Left ventricle myocardium inferior (tissue), 1 donor: ENCODE measurements around the gene CYP2R1. TPM values are rescaled to one million over a fixed set of nuclear protein-coding genes. Genes with fewer than 3 reads are reported as not detected.

Experiments
- DNase-seq: peaks from one replicate; pipeline ENCODE4 v3.0.0-alpha.2; 2020
- H3K27ac ChIP-seq: fragments of 200-600 bp; replicated peaks from 2 replicates; pipeline ENCODE4 v1.8.0; 2021
- H3K27me3 ChIP-seq: fragments of 200-600 bp; 2 replicates; pipeline ENCODE4 v1.8.0; 2021; ENCODE audit warnings: low read depth
- H3K36me3 ChIP-seq: fragments of 200-600 bp; 2 replicates; pipeline ENCODE4 v1.8.0; 2021
- H3K4me1 ChIP-seq: fragments of 200-600 bp; 2 replicates; pipeline ENCODE4 v1.8.0; 2021
- H3K4me3 ChIP-seq: fragments of 200-600 bp; 2 replicates; pipeline ENCODE4 v1.8.0; 2021; ENCODE audit warnings: mild to moderate bottlenecking, moderate library complexity
- H3K9me3 ChIP-seq: fragments of 200-600 bp; replicated peaks from 2 replicates; pipeline ENCODE4 v1.8.0; 2021
- CTCF ChIP-seq: fragments of 200-600 bp; IDR thresholded peaks from 2 replicates; pipeline ENCODE4 v1.8.0; 2021; ENCODE audit warnings: antibody characterized with exemption, mild to moderate bottlenecking, borderline replicate concordance
- intact Hi-C: fragments of 100-400 bp; cut with micrococcal nuclease; formaldehyde crosslinking; loops from one replicate; pipeline ENCODE4 v1.11.0; 2022
- total RNA-seq: library from RNA; stranded (reverse); fragmentation: NEBNext Ultra II Directional; extraction: Animal tissue kit (Norgen Biotek cat#: 25700); gene quantifications from one replicate; pipeline ENCODE4 v1.2.1, GENCODE V29; 2021
- donor health status: DM: no; HTN: yes; CAD: no; lungs with severe emphysema.

CYP2R1 gene
- total RNA-seq, 1 donor from 2014 or later, result 7.7 TPM

- H3K36me3 ChIP-seq, result no peaks in the 10 kb centered on the region
- H3K4me1 ChIP-seq, result no peaks in the 10 kb centered on the region
- no peak for DNase-seq
- peaks cover 7% of the 10 kb centered on the region for H3K9me3 ChIP-seq
- TF ChIP-seq CTCF, result no peak
- intact Hi-C loops, result no loop called here
- no peak overlapping the region for H3K27ac ChIP-seq
- H3K27me3 ChIP-seq, result peaks cover 63% of the 10 kb centered on the region
- no peak overlapping the region for H3K4me3 ChIP-seq
These were observed 35.1 kb upstream of the CYP2R1 start for GRCh38 chr11:14927146-14927545.

GRCh38 chr11:14924318-14924717 is 32.3 kb upstream of the CYP2R1 start:
- Histone ChIP-seq H3K4me1 (no peaks in the 10 kb centered on the region), H3K9me3 (peaks cover 7% of the 10 kb centered on the region), H3K27ac (no peak overlapping the region), H3K36me3 (no peaks in the 10 kb centered on the region), H3K27me3 (peaks cover 62% of the 10 kb centered on the region), H3K4me3 (no peak overlapping the region)
- no peak for TF ChIP-seq CTCF
- DNase-seq, result no peak
- intact Hi-C loops, result no loop called here

- peaks cover 13% of the 10 kb centered on the region for H3K27me3 ChIP-seq
- H3K4me1 ChIP-seq, result no peaks in the 10 kb centered on the region
- H3K9me3 ChIP-seq, result no peaks in the 10 kb centered on the region
- no peaks in the 10 kb centered on the region for H3K36me3 ChIP-seq
- TF ChIP-seq CTCF, result no peak
- no peak for DNase-seq
- H3K27ac ChIP-seq, result no peak overlapping the region
- no peak overlapping the region for H3K4me3 ChIP-seq
- intact Hi-C loops, result loop anchor here (10.0 kb wide), 1 partner anchor 158 kb away; the partner anchor contains the start of gene CALCB
These were observed 24.4 kb upstream of the CYP2R1 start for GRCh38 chr11:14916403-14916802.

GRCh38 chr11:14914536-14914935 is 22.5 kb upstream of the CYP2R1 start:
- no peak for DNase-seq
- Histone ChIP-seq H3K4me3 (no peak overlapping the region), H3K36me3 (no peaks in the 10 kb centered on the region), H3K4me1 (no peaks in the 10 kb centered on the region), H3K9me3 (no peaks in the 10 kb centered on the region), H3K27ac (no peak overlapping the region), H3K27me3 (peaks cover 13% of the 10 kb centered on the region)
- intact Hi-C loops, result loop anchor here (10.0 kb wide), 1 partner anchor 160 kb away; the partner anchor contains the start of gene CALCB
- no peak for TF ChIP-seq CTCF

GRCh38 chr11:14908214-14908880 is 16.3 kb upstream of the CYP2R1 start:
- H3K36me3 ChIP-seq, result no peaks in the 10 kb centered on the region
- peaks cover 16% of the 10 kb centered on the region for H3K4me1 ChIP-seq
- no peak overlapping the region for H3K27ac ChIP-seq
- intact Hi-C loops, result no loop called here
- no peak for DNase-seq
- no peak overlapping the region for H3K4me3 ChIP-seq
- no peaks in the 10 kb centered on the region for H3K9me3 ChIP-seq
- peak; percentile 59 for TF ChIP-seq CTCF
- no peaks in the 10 kb centered on the region for H3K27me3 ChIP-seq
